ENCODE results near the gene UBL4A. TPM values are rescaled to one million over a fixed set of nuclear protein-coding genes. Genes with fewer than 3 reads are reported as not detected.
A peak's percentile ranks its signal among the peaks of the same experiment; 100 is the strongest.

UBL4A gene
- polyA plus RNA-seq, 1 donor: 25.6 TPM

DNA sequence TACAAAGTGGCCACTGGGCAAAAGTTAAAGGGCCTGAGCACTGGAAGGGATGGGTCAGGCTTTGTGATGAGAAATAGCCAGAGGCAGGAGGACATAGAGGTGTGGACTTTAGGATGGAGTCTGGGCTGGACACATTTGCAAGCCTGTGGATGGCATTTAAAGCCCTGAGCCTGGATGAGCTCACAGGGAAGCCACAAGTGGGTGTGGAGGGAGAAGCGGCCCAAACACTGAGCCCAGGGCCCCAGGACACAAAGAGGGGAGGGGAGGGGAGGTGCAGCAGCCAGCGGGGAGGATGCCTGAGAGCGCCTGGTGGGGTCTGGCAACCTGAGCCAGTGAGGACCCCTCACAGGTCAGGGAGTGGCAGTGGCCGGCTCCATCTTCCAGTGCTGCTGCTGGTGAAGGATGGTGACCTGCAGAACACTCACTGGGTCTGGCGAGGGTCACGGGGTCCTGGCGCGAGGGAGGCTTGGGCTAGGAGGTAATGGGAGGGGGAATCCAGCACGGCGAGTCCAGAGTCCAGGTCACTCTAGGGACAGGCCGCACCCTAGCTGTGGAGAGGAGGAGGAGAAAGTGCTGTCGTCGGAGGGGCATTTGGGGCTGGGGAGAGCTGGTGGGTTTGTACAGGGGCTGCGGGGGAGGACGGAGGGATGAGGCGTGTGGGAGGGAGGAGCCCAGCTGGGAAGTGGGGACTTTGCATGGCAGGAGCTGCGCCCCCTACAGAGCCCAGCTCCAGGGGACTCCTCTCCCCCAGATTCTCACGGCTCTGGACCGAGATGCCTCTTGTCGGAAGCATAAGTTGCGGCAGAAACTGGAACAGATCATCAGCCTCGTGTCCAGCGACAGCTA lies 14.4 kb downstream of the UBL4A start:
- Histone ChIP-seq H3K36me3 (ENCODE audit: control insufficient read depth, insufficient read depth, low read length) (peaks cover 29% of the 10 kb centered on the region), H3K27me3 (ENCODE audit: control insufficient read depth, insufficient read depth, low read length) (no peaks in the 10 kb centered on the region), H3K4me1 (ENCODE audit: control insufficient read depth, insufficient read depth, low read length) (peaks cover 2% of the 10 kb centered on the region), H3K4me3 (ENCODE audit: low read length) (no peak overlapping the region), H3K9me3 (ENCODE audit: control insufficient read depth, low read depth, low read length) (no peaks in the 10 kb centered on the region), H3K27ac (ENCODE audit: low read length) (no peak overlapping the region)
- WGBS (ENCODE audit: insufficient coverage, low lambda C conversion rate): no CpG with 5 or more reads among the region's 23 CpGs
- DNase-seq: peak in 1 of 2 donors; percentile 20

DNA sequence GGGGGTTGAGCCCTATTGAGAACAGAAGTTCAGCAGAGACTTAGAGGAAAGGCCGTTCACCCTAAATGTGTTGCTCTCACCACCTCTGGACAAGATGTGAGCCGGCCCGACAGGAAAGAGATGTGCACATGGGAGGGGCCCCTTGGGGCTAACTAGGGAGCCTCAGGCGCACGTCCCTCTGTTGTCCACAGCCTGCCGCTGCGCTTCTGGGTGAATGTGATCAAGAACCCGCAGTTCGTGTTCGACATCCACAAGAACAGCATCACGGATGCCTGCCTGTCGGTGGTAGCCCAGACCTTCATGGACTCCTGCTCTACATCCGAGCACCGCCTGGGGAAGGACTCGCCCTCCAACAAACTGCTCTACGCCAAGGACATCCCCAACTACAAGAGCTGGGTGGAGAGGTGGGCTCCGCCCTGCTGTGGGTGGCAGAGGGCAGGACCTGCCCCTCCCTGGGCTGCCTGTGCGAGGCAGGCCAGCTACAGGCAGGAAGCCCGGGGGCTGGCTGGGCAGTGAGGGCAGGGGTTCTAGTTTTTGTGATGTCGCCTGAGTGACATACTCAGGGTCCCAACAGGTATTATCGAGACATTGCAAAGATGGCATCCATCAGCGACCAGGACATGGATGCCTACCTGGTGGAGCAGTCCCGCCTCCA lies 15.4 kb downstream of the UBL4A start:
- no peaks in the 10 kb centered on the region for H3K9me3 ChIP-seq (ENCODE audit: control insufficient read depth, low read depth, low read length)
- no peak overlapping the region for H3K27ac ChIP-seq (ENCODE audit: low read length)
- no peaks in the 10 kb centered on the region for H3K27me3 ChIP-seq (ENCODE audit: control insufficient read depth, insufficient read depth, low read length)
- no peak overlapping the region for H3K4me3 ChIP-seq (ENCODE audit: low read length)
- no CpG with 5 or more reads among the region's 23 CpGs for WGBS (ENCODE audit: insufficient coverage, low lambda C conversion rate)
- DNase-seq: no peak
- H3K36me3 ChIP-seq (ENCODE audit: control insufficient read depth, insufficient read depth, low read length): peaks cover 36% of the 10 kb centered on the region
- H3K4me1 ChIP-seq (ENCODE audit: control insufficient read depth, insufficient read depth, low read length): peaks cover 2% of the 10 kb centered on the region

DNA sequence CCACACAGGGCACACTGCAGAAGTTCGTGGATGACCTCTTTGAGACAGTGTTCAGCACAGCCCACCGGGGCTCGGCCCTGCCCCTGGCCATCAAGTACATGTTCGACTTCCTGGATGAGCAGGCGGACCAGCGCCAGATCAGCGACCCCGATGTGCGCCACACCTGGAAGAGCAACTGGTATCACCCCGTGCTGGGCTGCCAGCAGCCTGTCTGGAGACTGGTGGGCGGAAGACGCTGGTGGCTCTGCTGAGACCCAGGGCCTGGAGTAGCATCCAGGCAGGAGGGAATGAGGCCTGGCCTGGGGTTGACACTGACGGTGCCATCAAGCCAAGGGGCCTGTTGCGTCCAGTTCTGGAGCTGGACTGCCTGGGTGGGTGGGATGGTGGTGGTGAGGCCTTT lies 16.0 kb downstream of the UBL4A start:
- H3K9me3 ChIP-seq (ENCODE audit: control insufficient read depth, low read depth, low read length): no peaks in the 10 kb centered on the region
- WGBS (ENCODE audit: insufficient coverage, low lambda C conversion rate): no CpG with 5 or more reads among the region's 14 CpGs
- peaks cover 2% of the 10 kb centered on the region for H3K4me1 ChIP-seq (ENCODE audit: control insufficient read depth, insufficient read depth, low read length)
- no peak overlapping the region for H3K4me3 ChIP-seq (ENCODE audit: low read length)
- DNase-seq: no peak
- peaks cover 41% of the 10 kb centered on the region for H3K36me3 ChIP-seq (ENCODE audit: control insufficient read depth, insufficient read depth, low read length)
- no peaks in the 10 kb centered on the region for H3K27me3 ChIP-seq (ENCODE audit: control insufficient read depth, insufficient read depth, low read length)
- H3K27ac ChIP-seq (ENCODE audit: low read length): no peak overlapping the region

DNA sequence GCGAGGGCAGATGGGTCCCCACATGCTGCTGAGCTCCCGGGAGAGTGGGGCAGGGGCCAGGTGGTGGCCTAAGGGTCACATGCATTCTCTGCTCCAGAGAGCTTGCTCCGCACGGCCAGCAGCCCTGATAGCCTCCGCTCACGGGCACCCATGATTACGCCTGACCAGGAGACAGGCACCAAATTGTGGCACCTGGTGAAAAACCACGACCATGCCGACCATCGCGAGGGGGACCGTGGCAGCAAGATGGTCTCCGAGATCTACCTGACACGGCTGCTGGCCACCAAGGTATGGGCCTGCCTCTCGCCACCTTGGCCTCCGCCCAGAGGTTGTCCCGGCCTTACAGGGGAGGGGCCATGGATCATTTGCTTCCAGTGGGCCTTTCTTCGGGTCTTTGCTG lies 16.5 kb downstream of the UBL4A start:
- no peaks in the 10 kb centered on the region for H3K9me3 ChIP-seq (ENCODE audit: control insufficient read depth, low read depth, low read length)
- peaks cover 47% of the 10 kb centered on the region for H3K36me3 ChIP-seq (ENCODE audit: control insufficient read depth, insufficient read depth, low read length)
- DNase-seq: no peak
- no CpG with 5 or more reads among the region's 18 CpGs for WGBS (ENCODE audit: insufficient coverage, low lambda C conversion rate)
- no peak overlapping the region for H3K4me3 ChIP-seq (ENCODE audit: low read length)
- H3K4me1 ChIP-seq (ENCODE audit: control insufficient read depth, insufficient read depth, low read length): peaks cover 2% of the 10 kb centered on the region
- H3K27ac ChIP-seq (ENCODE audit: low read length): no peak overlapping the region
- H3K27me3 ChIP-seq (ENCODE audit: control insufficient read depth, insufficient read depth, low read length): no peaks in the 10 kb centered on the region

DNA sequence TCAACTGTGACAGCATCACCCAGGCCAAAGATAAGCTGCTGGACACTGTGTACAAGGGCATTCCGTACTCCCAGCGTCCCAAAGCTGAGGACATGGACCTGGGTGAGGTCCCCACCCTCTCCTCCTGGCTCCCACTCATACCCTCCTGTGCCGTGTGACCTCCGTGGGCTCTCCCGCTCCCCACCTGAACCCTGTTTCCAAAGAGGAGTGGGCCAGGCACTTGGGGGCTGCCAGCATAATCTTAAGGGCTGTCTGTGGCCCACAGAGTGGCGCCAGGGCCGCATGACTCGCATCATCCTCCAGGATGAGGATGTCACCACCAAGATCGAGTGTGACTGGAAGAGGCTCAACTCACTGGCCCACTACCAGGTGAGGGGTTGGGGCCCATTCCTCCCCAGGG lies 17.3 kb downstream of the UBL4A start:
- H3K36me3 ChIP-seq (ENCODE audit: control insufficient read depth, insufficient read depth, low read length): peaks cover 51% of the 10 kb centered on the region
- no CpG with 5 or more reads among the region's 9 CpGs for WGBS (ENCODE audit: insufficient coverage, low lambda C conversion rate)

DNA sequence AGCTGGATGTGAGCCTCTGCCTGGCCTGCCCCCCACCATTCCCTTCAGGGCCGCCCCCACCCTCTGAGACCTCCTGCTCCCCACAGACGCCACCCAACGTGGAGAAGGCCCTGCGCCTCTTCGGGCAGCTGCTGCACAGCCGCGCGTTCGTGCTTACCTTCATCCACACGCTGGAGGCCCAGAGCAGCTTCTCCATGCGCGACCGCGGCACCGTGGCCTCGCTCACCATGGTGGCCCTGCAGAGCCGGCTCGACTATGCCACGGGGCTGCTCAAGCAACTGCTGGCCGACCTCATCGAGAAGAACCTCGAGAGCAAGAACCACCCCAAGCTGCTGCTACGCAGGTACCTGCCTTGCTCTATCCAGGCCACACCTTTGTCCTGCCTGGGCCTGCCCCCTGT lies 18.2 kb downstream of the UBL4A start:
- H3K9me3 ChIP-seq (ENCODE audit: control insufficient read depth, low read depth, low read length): no peaks in the 10 kb centered on the region
- no peak for DNase-seq
- no CpG with 5 or more reads among the region's 23 CpGs for WGBS (ENCODE audit: insufficient coverage, low lambda C conversion rate)
- H3K27me3 ChIP-seq (ENCODE audit: control insufficient read depth, insufficient read depth, low read length): no peaks in the 10 kb centered on the region
- no peak overlapping the region for H3K27ac ChIP-seq (ENCODE audit: low read length)
- peaks cover 2% of the 10 kb centered on the region for H3K4me1 ChIP-seq (ENCODE audit: control insufficient read depth, insufficient read depth, low read length)
- H3K4me3 ChIP-seq (ENCODE audit: low read length): no peak overlapping the region
- H3K36me3 ChIP-seq (ENCODE audit: control insufficient read depth, insufficient read depth, low read length): peaks cover 57% of the 10 kb centered on the region

More for the DNA sequence above, 17.3 kb downstream of the UBL4A start:
- no peak for DNase-seq
- Histone ChIP-seq H3K27me3 (ENCODE audit: control insufficient read depth, insufficient read depth, low read length) (no peaks in the 10 kb centered on the region), H3K9me3 (ENCODE audit: control insufficient read depth, low read depth, low read length) (no peaks in the 10 kb centered on the region), H3K4me3 (ENCODE audit: low read length) (no peak overlapping the region), H3K4me1 (ENCODE audit: control insufficient read depth, insufficient read depth, low read length) (peaks cover 2% of the 10 kb centered on the region), H3K27ac (ENCODE audit: low read length) (no peak overlapping the region)

DNA sequence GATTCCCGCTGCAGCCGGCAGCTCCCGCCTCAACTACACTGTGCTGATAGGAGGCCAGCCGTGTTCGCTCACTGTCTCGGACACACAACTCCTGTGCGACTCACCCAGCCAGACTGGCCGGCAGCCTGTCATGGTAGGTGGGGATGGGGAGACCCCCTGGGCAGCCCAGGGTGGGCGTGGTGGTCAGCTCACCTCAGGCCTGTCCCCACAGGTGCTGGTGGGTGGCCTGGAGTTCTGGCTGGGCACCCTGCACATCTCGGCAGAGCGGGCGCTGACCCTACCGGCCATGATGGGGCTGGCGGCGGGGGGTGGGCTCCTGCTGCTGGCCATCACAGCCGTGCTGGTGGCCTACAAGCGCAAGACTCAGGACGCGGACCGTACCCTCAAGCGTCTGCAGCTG lies 18.9 kb downstream of the UBL4A start:
- Histone ChIP-seq H3K4me3 (ENCODE audit: low read length) (no peak overlapping the region), H3K36me3 (ENCODE audit: control insufficient read depth, insufficient read depth, low read length) (peaks cover 59% of the 10 kb centered on the region), H3K9me3 (ENCODE audit: control insufficient read depth, low read depth, low read length) (no peaks in the 10 kb centered on the region), H3K27ac (ENCODE audit: low read length) (no peak overlapping the region), H3K4me1 (ENCODE audit: control insufficient read depth, insufficient read depth, low read length) (peaks cover 2% of the 10 kb centered on the region), H3K27me3 (ENCODE audit: control insufficient read depth, insufficient read depth, low read length) (no peaks in the 10 kb centered on the region)
- no CpG with 5 or more reads among the region's 21 CpGs for WGBS (ENCODE audit: insufficient coverage, low lambda C conversion rate)
- no peak for DNase-seq

DNA sequence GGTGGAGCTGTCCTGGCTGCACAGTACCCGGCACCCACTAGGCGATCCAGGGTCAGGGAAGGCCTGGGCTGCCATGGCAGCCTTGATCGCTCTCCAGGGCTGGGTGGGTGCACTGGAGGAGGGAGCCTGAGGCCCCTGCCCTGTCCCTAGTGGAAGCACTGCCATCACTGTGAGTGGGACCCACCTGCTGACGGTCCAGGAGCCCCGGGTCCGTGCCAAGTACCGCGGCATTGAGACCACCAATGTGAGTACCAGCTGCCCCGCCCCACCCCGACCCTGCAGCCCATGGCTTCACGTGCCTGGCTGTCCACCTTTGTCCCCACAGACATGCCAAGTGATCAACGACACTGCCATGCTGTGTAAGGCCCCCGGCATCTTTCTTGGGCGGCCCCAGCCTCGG lies 19.5 kb downstream of the UBL4A start:
- Histone ChIP-seq H3K4me1 (ENCODE audit: control insufficient read depth, insufficient read depth, low read length) (peaks cover under 1% of the 10 kb centered on the region), H3K36me3 (ENCODE audit: control insufficient read depth, insufficient read depth, low read length) (peaks cover 63% of the 10 kb centered on the region), H3K27ac (ENCODE audit: low read length) (no peak overlapping the region), H3K4me3 (ENCODE audit: low read length) (no peak overlapping the region), H3K9me3 (ENCODE audit: control insufficient read depth, low read depth, low read length) (no peaks in the 10 kb centered on the region), H3K27me3 (ENCODE audit: control insufficient read depth, insufficient read depth, low read length) (no peaks in the 10 kb centered on the region)
- DNase-seq: no peak
- WGBS (ENCODE audit: insufficient coverage, low lambda C conversion rate): no CpG with 5 or more reads among the region's 15 CpGs

DNA sequence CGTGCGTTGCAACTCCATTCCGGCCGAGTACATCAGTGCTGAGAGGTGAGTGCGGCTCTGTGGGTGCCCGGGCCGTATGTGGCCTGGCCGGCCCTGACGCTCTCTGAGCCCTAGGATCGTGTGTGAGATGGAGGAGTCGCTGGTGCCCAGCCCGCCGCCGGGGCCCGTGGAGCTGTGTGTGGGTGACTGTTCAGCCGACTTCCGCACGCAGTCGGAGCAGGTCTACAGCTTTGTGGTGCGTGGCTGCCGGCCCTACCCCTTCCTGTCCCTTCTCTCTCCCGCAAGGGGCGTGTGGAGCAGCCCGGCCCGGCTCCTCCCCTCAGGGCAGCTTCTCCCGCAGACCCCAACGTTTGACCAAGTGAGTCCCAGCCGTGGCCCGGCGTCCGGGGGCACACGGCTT lies 20.4 kb downstream of the UBL4A start:
- Histone ChIP-seq H3K36me3 (ENCODE audit: control insufficient read depth, insufficient read depth, low read length) (peaks cover 60% of the 10 kb centered on the region), H3K4me3 (ENCODE audit: low read length) (no peak overlapping the region), H3K27me3 (ENCODE audit: control insufficient read depth, insufficient read depth, low read length) (no peaks in the 10 kb centered on the region), H3K4me1 (ENCODE audit: control insufficient read depth, insufficient read depth, low read length) (no peaks in the 10 kb centered on the region), H3K27ac (ENCODE audit: low read length) (no peak overlapping the region), H3K9me3 (ENCODE audit: control insufficient read depth, low read depth, low read length) (no peaks in the 10 kb centered on the region)
- no CpG with 5 or more reads among the region's 32 CpGs for WGBS (ENCODE audit: insufficient coverage, low lambda C conversion rate)
- no peak for DNase-seq

DNA sequence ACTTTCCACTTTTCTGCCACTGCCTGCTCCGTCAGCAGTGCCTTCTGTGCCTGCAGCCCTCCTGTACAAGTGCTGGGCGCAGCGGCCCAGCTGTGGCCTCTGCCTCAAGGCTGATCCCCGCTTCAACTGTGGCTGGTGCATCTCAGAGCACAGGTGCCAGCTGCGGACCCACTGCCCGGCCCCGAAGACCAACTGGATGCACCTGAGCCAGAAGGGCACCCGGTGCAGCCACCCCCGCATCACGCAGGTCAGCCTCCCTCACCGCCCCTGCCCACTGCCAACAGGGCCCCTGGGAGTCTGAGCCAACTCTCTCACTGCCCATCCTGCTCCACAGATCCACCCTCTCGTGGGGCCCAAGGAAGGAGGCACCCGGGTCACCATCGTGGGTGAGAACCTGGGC lies 20.8 kb downstream of the UBL4A start:
- H3K27ac ChIP-seq (ENCODE audit: low read length): no peak overlapping the region
- H3K9me3 ChIP-seq (ENCODE audit: control insufficient read depth, low read depth, low read length): no peaks in the 10 kb centered on the region
- H3K27me3 ChIP-seq (ENCODE audit: control insufficient read depth, insufficient read depth, low read length): no peaks in the 10 kb centered on the region
- H3K4me3 ChIP-seq (ENCODE audit: low read length): no peak overlapping the region
- no CpG with 5 or more reads among the region's 14 CpGs for WGBS (ENCODE audit: insufficient coverage, low lambda C conversion rate)
- H3K36me3 ChIP-seq (ENCODE audit: control insufficient read depth, insufficient read depth, low read length): peaks cover 61% of the 10 kb centered on the region
- no peaks in the 10 kb centered on the region for H3K4me1 ChIP-seq (ENCODE audit: control insufficient read depth, insufficient read depth, low read length)
- DNase-seq: no peak

Measured in large intestine (tissue), 3 donors.